ENCODE measurements around the gene HDX.
"Not testable (repeated sequence)": the region's sequence is repeated elsewhere in the genome, so short reads cannot be mapped to it uniquely, and the experiment has no call there.

The HDX gene

GRCh38 chrX:84501798-84502628 is at the start of gene HDX:
TSS of gene HDX (minus strand) at chrX:84502453. CDS start at chrX:84475397, 27,056 bp downstream.
- peak; percentile 68 for DNase-seq

GRCh38 chrX:84541315-84541714 is 39.1 kb upstream of the HDX start:
- not testable (repeated sequence) for DNase-seq

- not testable (repeated sequence) for DNase-seq
These were observed 35.4 kb upstream of the HDX start for GRCh38 chrX:84537627-84538026.

GRCh38 chrX:84488426-84488825 is 13.8 kb downstream of the HDX start:
- no peak for DNase-seq

- no peak for DNase-seq
These were observed 14.6 kb downstream of the HDX start for GRCh38 chrX:84487365-84488353.

- no peak for DNase-seq
These were observed 23.2 kb downstream of the HDX start for GRCh38 chrX:84479086-84479485.

GRCh38 chrX:84477114-84477513 is 25.1 kb downstream of the HDX start:
- peak; percentile 1 for DNase-seq

- DNase-seq: no peak
These were observed 26.7 kb downstream of the HDX start for GRCh38 chrX:84475596-84475995.

GRCh38 chrX:84475101-84475500 is 27.2 kb downstream of the HDX start:
- DNase-seq: no peak

GRCh38 chrX:84469226-84469625 is 33.0 kb downstream of the HDX start:
- DNase-seq: no peak

GRCh38 chrX:84467898-84468297 is 34.4 kb downstream of the HDX start:
- no peak for DNase-seq

- DNase-seq: no peak
These were observed 48.7 kb downstream of the HDX start for GRCh38 chrX:84453351-84454246.

- DNase-seq: no peak
These were observed 61.1 kb downstream of the HDX start for GRCh38 chrX:84441143-84441542.

GRCh38 chrX:84415140-84415539 is 87.1 kb downstream of the HDX start:
- no peak for DNase-seq

GRCh38 chrX:84363663-84364062 is 138.6 kb downstream of the HDX start:
- DNase-seq: no peak

GRCh38 chrX:84363051-84363450 is 139.2 kb downstream of the HDX start:
- DNase-seq: no peak

- DNase-seq: no peak
These were observed 139.9 kb downstream of the HDX start for GRCh38 chrX:84362184-84362838.

- no peak for DNase-seq
These were observed 144.0 kb downstream of the HDX start for GRCh38 chrX:84358271-84358670.

GRCh38 chrX:84357296-84357695 is 145.0 kb downstream of the HDX start:
- DNase-seq: no peak

- no peak for DNase-seq
These were observed 161.3 kb downstream of the HDX start for GRCh38 chrX:84340968-84341367.

- DNase-seq: peak; percentile 21
These were observed 162.5 kb downstream of the HDX start for GRCh38 chrX:84339507-84340364.

Data from DMS 273 treated with DMSO at 0.1 percent for 48 hours (cell line).